Measurements from ENCODE around the gene SCAF4.
A peak's percentile ranks its signal among the peaks of the same experiment; 100 is the strongest.

SCAF4 gene

GRCh38 chr21:31735511-31735992, 3.6 kb upstream of the SCAF4 start:
- DNase-seq = no peak

- DNase-seq = no peak
Measured at GRCh38 chr21:31733551-31734149, 1.7 kb upstream of the SCAF4 start.

GRCh38 chr21:31732597-31733550, 956 bp upstream of the SCAF4 start:
- peak; percentile 45 for DNase-seq

GRCh38 chr21:31731056-31731856, 662 bp downstream of the SCAF4 start:
- peak; percentile 43 for DNase-seq

DNA sequence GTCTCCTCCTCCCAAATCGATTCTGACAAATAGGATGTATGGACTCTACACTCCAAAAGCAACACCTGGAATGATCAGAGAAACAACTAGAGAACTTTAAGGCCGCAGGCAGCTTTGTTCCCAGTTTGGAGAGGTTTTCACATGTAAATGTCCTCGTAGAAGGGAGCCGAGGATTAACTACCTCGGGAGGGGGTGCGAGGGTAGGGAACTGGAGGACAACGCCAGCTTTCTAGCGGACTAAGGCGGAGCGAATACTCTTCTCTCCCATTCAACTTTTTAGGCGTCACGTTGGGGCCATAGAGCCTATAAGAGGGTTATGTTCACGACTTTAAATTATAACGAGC, 1.2 kb downstream of the SCAF4 start:
- peak; percentile 41 for DNase-seq

GRCh38 chr21:31729622-31730343, 2.1 kb downstream of the SCAF4 start:
- DNase-seq = no peak

DNA sequence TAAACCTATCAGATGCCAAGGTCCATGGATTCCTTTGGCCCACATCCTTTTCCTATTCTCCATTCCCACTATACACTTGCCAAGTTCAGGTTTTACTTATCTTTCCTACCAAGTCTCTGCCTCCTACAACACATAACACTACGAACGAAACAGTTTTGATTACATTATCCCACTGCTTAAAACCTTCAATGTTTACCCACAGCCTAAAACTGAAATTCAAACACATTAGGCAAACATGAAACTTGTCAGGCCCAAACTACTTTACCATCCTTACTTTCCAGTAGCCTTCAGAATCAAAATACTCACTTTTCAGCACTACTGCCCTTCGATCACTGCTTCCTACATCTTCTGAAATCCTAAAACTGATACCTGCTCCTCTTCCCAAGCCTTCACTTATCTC, 3.0 kb downstream of the SCAF4 start:
- DNase-seq = no peak

- no peak for DNase-seq
Measured at GRCh38 chr21:31728191-31728590, 3.7 kb downstream of the SCAF4 start.

DNA sequence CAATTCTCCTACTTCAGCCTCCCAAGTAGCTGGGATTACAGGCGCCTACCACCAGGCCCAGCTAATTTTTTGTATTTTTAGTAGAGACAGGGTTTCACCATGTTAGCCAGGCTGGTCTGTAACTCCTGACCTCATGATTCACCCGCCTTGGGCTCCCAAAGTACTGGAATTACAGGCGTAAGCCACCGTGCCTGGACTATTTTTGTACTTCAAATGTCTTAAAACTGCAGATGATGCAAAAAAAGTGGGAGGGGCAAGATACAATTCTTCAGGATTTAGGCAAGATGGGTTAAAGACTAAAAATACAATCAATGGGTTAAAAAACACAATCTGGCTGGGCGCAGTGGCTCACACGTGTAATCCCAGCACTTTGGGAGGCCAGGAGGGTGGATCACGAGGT, 4.7 kb downstream of the SCAF4 start:
- DNase-seq = no peak

- DNase-seq = no peak
Measured at GRCh38 chr21:31726407-31726806, 5.5 kb downstream of the SCAF4 start.

- no peak for DNase-seq
Measured at GRCh38 chr21:31725202-31725839, 6.6 kb downstream of the SCAF4 start.

DNA sequence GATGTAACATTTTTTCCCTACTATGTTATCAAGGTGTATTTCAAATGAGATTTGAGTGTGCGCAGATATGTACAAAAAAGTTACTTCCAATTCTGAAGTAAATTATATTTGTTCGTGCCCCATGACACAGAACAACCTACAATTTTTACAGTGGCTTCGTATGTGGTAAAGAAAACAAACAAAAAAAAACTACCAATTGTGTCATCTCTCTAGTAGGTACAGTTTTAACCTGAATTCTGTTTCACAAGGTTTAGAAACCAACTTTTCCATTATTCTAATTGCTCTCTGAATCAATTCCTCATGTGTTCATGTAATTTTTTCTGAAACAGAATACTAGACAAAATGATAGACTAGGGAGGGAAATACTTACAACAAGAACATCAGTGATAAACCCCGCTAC, 7.4 kb downstream of the SCAF4 start:
- no peak for DNase-seq

GRCh38 chr21:31721381-31721780, 10.5 kb downstream of the SCAF4 start:
- DNase-seq = no peak

- no peak for DNase-seq
Measured at GRCh38 chr21:31720739-31721138, 11.2 kb downstream of the SCAF4 start.

DNA sequence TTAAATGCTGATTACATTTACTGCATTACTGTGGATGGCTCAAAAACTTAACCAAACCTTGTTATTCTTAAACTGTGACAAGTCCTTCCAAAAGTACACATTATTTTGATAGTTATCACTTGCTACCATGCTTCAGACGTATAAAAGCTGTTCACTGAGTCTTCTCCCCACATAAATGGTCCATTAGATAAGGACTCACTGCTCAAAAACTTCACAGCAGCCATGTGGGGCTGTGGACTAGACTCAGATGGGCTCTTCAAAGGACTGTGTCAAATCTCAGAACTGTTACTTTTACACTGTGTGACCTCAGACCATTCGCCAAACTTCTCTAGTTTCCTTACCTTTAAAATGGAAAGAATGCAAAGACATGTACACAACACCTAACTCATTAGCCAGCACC, 11.6 kb downstream of the SCAF4 start:
- no peak for DNase-seq

- no peak for DNase-seq
Measured at GRCh38 chr21:31716106-31716505, 15.8 kb downstream of the SCAF4 start.

DNA sequence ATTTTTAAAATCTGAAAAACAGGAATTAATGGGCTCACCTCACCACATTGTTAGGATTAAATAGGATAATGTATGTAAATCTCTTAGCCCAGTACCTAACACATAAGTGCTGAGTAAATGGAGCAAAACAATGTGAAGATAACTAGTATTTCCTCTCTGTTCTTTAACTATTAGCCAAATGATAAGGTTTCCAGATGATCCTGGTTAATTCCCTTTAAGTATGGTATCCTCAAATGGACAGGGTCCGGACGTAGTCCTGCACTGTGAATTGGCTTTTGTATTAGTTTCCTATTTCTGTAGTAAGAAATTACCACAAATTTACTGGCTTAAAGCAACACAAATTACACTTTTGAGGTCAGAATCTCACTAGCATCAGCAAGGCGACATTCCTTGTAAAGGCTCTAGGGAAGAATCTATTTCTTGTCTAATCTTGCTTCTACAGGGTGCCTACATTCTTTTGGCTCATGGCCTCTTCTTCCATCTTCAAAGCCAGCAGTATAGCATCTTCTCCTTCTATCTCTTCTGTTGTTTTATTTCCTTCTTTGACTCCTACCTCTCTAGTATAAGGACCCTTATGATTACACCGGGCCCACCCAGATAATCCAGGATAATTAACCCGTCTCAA, 17.1 kb downstream of the SCAF4 start:
- no peak for DNase-seq

- DNase-seq = no peak
Measured at GRCh38 chr21:31713973-31714740, 17.8 kb downstream of the SCAF4 start.

DNA sequence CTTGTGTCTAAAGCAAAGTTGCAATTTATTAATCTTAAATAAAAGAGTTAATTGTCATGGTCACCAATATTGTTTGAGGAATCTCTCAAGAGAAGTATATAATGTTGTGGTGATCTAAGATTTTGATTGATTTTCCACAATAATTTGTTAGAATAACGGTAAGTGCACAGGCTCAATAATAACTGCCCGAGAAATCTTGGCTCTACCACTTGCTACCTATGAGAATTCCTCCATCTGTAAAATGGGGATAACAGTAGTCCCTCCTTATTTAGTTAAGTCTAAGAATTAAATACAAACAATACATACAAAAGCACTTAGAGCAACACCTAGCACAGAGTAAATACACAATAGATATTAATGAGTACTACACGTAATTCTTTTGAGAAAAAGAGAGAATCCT, 18.8 kb downstream of the SCAF4 start:
- DNase-seq = no peak

DNA sequence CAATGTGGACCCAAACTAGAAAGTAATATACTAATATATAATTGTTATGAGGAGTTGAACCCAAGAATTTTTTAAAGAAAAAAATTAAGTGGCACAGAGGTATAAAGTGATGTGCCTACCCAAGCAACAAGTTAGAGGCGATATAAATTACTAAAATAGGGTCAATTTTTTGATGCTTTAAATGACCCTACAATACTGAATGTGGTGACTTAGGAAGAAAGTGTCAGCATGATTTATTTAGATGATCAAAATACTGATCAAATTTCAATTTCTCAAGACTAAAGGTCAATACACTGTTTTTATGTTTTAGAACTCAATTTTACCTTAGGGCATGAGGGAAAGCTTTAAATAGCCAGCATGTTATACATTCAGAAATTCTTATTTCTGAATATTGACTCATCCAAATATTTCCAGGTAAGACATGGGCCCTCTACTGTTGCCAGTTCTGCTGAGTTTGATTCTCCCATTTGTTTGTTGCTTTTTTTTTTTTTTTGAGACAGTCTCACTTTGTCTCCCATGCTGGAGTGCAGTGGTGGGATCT, 20.1 kb downstream of the SCAF4 start:
- DNase-seq = no peak

GRCh38 chr21:31711326-31711725, 20.6 kb downstream of the SCAF4 start:
- DNase-seq = no peak
